ENCODE results near the gene ZNF423. TPM values are rescaled to one million over a fixed set of nuclear protein-coding genes. Genes with fewer than 3 reads are reported as not detected.

ZNF423 gene
- total RNA-seq, 1 experiment from 2014 or later, result 0.49 TPM

DNA sequence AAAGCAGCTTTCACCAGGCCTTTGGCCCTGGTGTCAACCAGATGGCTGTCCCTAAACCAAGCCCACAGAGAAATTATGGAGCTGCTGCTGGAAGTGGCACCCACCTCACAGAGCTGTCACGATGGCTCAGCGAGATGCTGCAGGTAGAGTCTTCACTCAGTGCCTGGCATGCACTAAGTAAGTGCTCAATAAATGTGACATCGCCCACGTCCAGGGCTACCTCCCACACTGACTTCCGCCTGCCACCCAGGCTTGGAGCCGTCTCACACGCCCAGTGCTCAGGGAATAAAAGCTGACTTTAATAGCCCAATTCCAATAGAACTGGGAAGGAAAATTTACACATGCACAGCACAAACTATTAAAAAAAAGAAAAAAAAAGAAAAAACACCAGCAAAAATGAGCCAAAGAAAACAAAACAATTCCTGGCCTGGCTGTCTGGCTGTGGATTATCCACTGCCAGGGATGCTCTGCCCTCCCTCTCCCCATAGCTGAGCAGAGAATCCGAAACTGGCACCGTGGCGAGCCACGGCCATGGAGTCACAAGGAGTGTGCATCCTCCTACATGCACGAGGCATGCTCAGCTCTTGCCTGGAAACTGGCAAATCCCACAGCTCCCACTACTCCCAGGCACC lies 68.9 kb downstream of the ZNF423 start:
- H3K36me3 ChIP-seq (ENCODE audit: control insufficient read depth, insufficient read depth, low read length), result no peaks in the 10 kb centered on the region
- ATAC-seq (no peak), DNase-seq (ENCODE audit: low read depth, low spot score) (no peak)
- in situ Hi-C loops (cut with HindIII; ENCODE audit: low pct_unique_long_range_greater_than_20kb, low sequenced_read_pairs), result no loop called here
- TF ChIP-seq SIN3A (IDR thresholded peaks at IDR 0.05; ENCODE audit: borderline replicate concordance, insufficient read depth, low read depth, low read length) (no peak), TCF7L2 (IDR thresholded peaks at IDR 0.05; ENCODE audit: low read depth, low read length) (no peak), POLR2AphosphoS5 (IDR thresholded peaks at IDR 0.05; ENCODE audit: low read depth, low read length) (no peak)
- TF ChIP-seq, protein P1, sequence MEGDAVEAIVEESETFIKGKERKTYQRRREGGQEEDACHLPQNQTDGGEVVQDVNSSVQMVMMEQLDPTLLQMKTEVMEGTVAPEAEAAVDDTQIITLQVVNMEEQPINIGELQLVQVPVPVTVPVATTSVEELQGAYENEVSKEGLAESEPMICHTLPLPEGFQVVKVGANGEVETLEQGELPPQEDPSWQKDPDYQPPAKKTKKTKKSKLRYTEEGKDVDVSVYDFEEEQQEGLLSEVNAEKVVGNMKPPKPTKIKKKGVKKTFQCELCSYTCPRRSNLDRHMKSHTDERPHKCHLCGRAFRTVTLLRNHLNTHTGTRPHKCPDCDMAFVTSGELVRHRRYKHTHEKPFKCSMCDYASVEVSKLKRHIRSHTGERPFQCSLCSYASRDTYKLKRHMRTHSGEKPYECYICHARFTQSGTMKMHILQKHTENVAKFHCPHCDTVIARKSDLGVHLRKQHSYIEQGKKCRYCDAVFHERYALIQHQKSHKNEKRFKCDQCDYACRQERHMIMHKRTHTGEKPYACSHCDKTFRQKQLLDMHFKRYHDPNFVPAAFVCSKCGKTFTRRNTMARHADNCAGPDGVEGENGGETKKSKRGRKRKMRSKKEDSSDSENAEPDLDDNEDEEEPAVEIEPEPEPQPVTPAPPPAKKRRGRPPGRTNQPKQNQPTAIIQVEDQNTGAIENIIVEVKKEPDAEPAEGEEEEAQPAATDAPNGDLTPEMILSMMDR (IDR thresholded peaks at IDR 0.05), result no peak
- TF ChIP-seq, protein P2, sequence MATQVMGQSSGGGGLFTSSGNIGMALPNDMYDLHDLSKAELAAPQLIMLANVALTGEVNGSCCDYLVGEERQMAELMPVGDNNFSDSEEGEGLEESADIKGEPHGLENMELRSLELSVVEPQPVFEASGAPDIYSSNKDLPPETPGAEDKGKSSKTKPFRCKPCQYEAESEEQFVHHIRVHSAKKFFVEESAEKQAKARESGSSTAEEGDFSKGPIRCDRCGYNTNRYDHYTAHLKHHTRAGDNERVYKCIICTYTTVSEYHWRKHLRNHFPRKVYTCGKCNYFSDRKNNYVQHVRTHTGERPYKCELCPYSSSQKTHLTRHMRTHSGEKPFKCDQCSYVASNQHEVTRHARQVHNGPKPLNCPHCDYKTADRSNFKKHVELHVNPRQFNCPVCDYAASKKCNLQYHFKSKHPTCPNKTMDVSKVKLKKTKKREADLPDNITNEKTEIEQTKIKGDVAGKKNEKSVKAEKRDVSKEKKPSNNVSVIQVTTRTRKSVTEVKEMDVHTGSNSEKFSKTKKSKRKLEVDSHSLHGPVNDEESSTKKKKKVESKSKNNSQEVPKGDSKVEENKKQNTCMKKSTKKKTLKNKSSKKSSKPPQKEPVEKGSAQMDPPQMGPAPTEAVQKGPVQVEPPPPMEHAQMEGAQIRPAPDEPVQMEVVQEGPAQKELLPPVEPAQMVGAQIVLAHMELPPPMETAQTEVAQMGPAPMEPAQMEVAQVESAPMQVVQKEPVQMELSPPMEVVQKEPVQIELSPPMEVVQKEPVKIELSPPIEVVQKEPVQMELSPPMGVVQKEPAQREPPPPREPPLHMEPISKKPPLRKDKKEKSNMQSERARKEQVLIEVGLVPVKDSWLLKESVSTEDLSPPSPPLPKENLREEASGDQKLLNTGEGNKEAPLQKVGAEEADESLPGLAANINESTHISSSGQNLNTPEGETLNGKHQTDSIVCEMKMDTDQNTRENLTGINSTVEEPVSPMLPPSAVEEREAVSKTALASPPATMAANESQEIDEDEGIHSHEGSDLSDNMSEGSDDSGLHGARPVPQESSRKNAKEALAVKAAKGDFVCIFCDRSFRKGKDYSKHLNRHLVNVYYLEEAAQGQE (IDR thresholded peaks at IDR 0.05; ENCODE audit: insufficient read depth in 1 of 2, low read depth in 2 of 2, low read length in 1 of 2), result no peak
- no peak overlapping the region for H3K4me3 ChIP-seq (ENCODE audit: low read depth in 2 of 2, low read length in 2 of 2)
- BruUV-seq (replicated peaks), result no TSS peak
- H3K4me1 ChIP-seq (ENCODE audit: control insufficient read depth, insufficient read depth, low read length), result no peaks in the 10 kb centered on the region
- no peaks in the 10 kb centered on the region; the same call in 1 of the 2 replicates for H3K27me3 ChIP-seq (ENCODE audit: control insufficient read depth, insufficient read depth, low read length)
- no peaks in the 10 kb centered on the region for H3K9me3 ChIP-seq (ENCODE audit: control insufficient read depth, insufficient read depth, low read depth, low read length)
- ChIA-PET CTCF (no interaction called here), POLR2A (no interaction called here)
- intact Hi-C loops (cut with micrococcal nuclease; ENCODE audit: unreplicated experiment), result no loop called here
- no peak overlapping the region for H3K27ac ChIP-seq (ENCODE audit: low read length)

DNA sequence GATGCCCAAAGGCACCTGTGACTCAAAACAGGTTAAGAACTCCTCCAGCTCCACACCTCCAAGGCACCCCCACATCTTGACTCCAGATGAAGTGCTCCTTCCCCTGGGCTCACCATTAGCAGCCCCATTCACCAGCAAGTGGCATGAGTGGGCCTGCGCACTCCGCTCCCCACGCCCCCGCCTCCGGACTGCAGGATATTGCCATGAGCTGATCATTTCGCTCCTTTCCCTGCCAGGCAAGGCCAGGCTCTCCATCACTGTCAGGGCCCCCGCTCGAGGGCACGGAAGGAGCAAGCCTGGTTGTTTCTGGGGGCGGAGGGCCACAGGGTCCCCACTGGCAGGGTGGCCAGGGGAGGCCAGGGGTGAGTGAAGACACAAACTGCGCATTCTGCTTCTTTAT lies 69.9 kb downstream of the ZNF423 start:
- Histone ChIP-seq H3K4me3 (ENCODE audit: low read depth in 2 of 2, low read length in 2 of 2) (no peak overlapping the region), H3K27ac (ENCODE audit: low read length) (no peak overlapping the region), H3K27me3 (ENCODE audit: control insufficient read depth, insufficient read depth, low read length) (no peaks in the 10 kb centered on the region; the same call in 1 of the 2 replicates), H3K4me1 (ENCODE audit: control insufficient read depth, insufficient read depth, low read length) (no peaks in the 10 kb centered on the region), H3K9me3 (ENCODE audit: control insufficient read depth, insufficient read depth, low read depth, low read length) (no peaks in the 10 kb centered on the region), H3K36me3 (ENCODE audit: control insufficient read depth, insufficient read depth, low read length) (no peaks in the 10 kb centered on the region)
- in situ Hi-C loops (cut with HindIII; ENCODE audit: low pct_unique_long_range_greater_than_20kb, low sequenced_read_pairs), result no loop called here
- no TSS peak for BruUV-seq (replicated peaks)
- CTCF ChIA-PET, result no interaction called here
- DNase-seq (ENCODE audit: low read depth, low spot score) (no peak), ATAC-seq (no peak)
- no peak for TF ChIP-seq SIN3A (IDR thresholded peaks at IDR 0.05; ENCODE audit: borderline replicate concordance, insufficient read depth, low read depth, low read length)
- intact Hi-C loops (cut with micrococcal nuclease; ENCODE audit: unreplicated experiment), result no loop called here
- POLR2A ChIA-PET, result no interaction called here

DNA sequence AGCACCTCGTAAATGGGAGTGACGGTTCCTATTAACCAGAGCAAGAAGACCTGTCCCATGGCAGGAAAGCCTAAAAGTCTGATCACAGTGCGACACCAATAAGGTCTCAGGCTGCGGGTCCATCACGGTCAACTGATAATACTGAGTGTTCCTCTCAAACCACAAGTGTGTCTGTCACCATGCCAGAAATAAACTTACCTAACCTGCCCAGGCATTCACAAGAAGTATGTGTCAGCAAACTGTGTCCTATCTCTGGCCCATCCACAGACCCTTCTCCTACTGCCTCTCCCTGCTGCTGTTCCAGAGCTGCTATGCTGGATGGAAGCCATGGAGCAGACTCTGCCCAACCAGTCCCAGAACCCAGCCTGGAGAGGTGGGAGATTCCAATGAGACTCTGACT lies 73.5 kb downstream of the ZNF423 start:
- BruUV-seq (replicated peaks), result no TSS peak
- in situ Hi-C loops (cut with HindIII; ENCODE audit: low pct_unique_long_range_greater_than_20kb, low sequenced_read_pairs) (no loop called here), intact Hi-C loops (cut with micrococcal nuclease; ENCODE audit: unreplicated experiment) (no loop called here)
- H3K4me3 ChIP-seq (ENCODE audit: low read depth in 2 of 2, low read length in 2 of 2), result no peak overlapping the region
- H3K36me3 ChIP-seq (ENCODE audit: control insufficient read depth, insufficient read depth, low read length), result no peaks in the 10 kb centered on the region
- H3K27me3 ChIP-seq (ENCODE audit: control insufficient read depth, insufficient read depth, low read length), result no peaks in the 10 kb centered on the region
- H3K4me1 ChIP-seq (ENCODE audit: control insufficient read depth, insufficient read depth, low read length), result no peaks in the 10 kb centered on the region
- H3K27ac ChIP-seq (ENCODE audit: low read length), result no peak overlapping the region
- ATAC-seq, result no peak
- CTCF ChIA-PET, result no interaction called here
- DNase-seq (ENCODE audit: low read depth, low spot score), result no peak
- POLR2A ChIA-PET, result no interaction called here
- TF ChIP-seq POLR2AphosphoS5 (IDR thresholded peaks at IDR 0.05; ENCODE audit: low read depth, low read length), result no peak
- H3K9me3 ChIP-seq (ENCODE audit: control insufficient read depth, insufficient read depth, low read depth, low read length), result no peaks in the 10 kb centered on the region
